A549 (cell line): ENCODE results near the gene TJP1. TPM values are rescaled to one million over a fixed set of nuclear protein-coding genes. Genes with fewer than 3 reads are reported as not detected.
A peak's percentile ranks its signal among the peaks of the same experiment; 100 is the strongest.

Source experiments
- ATAC-seq, 2 experiments: fragments of 200-7000 bp in 1 of 2; fragments of >200 bp in 1 of 2; cut with Nextera tagmentation in 1 of 2; cut with Tn5 transposase in 1 of 2; 3 replicates each; pipeline versions ENCODE4 v1.8.0 to v1.9.1; 2018 to 2020; ENCODE audit warnings: mild to moderate bottlenecking in 1 of 2, moderate library complexity in 1 of 2
- CTCF ChIA-PET: fragments of 300-600 bp; sonication (Branson Sonifier 250); formaldehyde crosslinking; extraction: SDS; loops from one replicate; lab custom pipeline; 2021; ENCODE audit warnings: antibody characterized with exemption, inconsistent platforms; lab: Yijun Ruan, JAX
- POLR2A ChIA-PET: fragments of 350-600 bp; formaldehyde crosslinking; extraction: SDS; loops from one replicate; lab custom pipeline; 2021; ENCODE audit warnings: antibody characterized with exemption, inconsistent platforms; lab: Yijun Ruan, JAX
- DNase-seq, 2 experiments: peaks; one replicate each; pipeline versions ENCODE4 v3.0.0 to v3.0.0-alpha.2; 2011 to 2016; ENCODE audit warnings: low read depth in 1 of 2, low spot score in 1 of 2
- FAIRE-seq: peaks from 2 replicates; lab custom pipeline; 2011; peaks lifted over from hg19 to GRCh38; lab: Jason Lieb, UNC
- H3K27ac ChIP-seq, 2 experiments: fragments of >200 bp; sonication (Bioruptor Twin); formaldehyde crosslinking; 3 replicates each; pipeline ENCODE4 v1.5.1; 2016 to 2017
- H3K4me1 ChIP-seq: fragments of >200 bp; sonication (Bioruptor Twin); formaldehyde crosslinking; 3 replicates; pipeline ENCODE4 v1.6.1; 2016
- H3K4me2 ChIP-seq: fragments of >200 bp; sonication (Bioruptor Twin); formaldehyde crosslinking; 3 replicates; pipeline ENCODE4 v1.6.1; 2016
- H3K4me3 ChIP-seq: fragments of >200 bp; sonication (Bioruptor Twin); formaldehyde crosslinking; 3 replicates; pipeline ENCODE4 v1.5.1; 2016
- H3K9me3 ChIP-seq: fragments of >200 bp; sonication (Bioruptor Twin); formaldehyde crosslinking; 3 replicates; pipeline ENCODE4 v1.6.1; 2016
- BHLHE40 ChIP-seq: IDR thresholded peaks from 2 replicates; pipeline ENCODE4 v1.6.1; 2012; ENCODE audit warnings: low read depth, low read length, inconsistent platforms
- CEBPB ChIP-seq, 2 experiments: fragments of >200 bp in 1 of 2; sonication (Bioruptor Twin) in 1 of 2; formaldehyde crosslinking in 1 of 2; IDR thresholded peaks; 2 replicates each; pipeline ENCODE4 v1.6.1; 2012 to 2016
- CHD2 ChIP-seq: fragments of 150-350 bp; IDR thresholded peaks from 2 replicates; pipeline ENCODE4 v1.6.1; 2014; ENCODE audit warnings: low read length; ENCODE audit not compliant: partially characterized antibody
- EHF ChIP-seq: fragments of 250-450 bp; sonication (Bioruptor Pico); IDR thresholded peaks from 2 replicates; pipeline ENCODE4 v1.5.0; 2020; ENCODE audit warnings: mild to moderate bottlenecking
- EP300 ChIP-seq, 2 experiments: fragments of >200 bp; sonication (Bioruptor Twin); formaldehyde crosslinking; IDR thresholded peaks; 2 replicates in 1 of 2; 3 replicates in 1 of 2; pipeline ENCODE4 v1.6.1; 2016 to 2017
- FOSL2 ChIP-seq, 2 experiments: fragments of 450-650 bp in 1 of 2; fragments of >200 bp in 1 of 2; sonication (Bioruptor Twin) in 1 of 2; formaldehyde crosslinking; IDR thresholded peaks; 2 replicates each; pipeline versions ENCODE4 v1.5.0 to v1.6.1; 2016 to 2020; ENCODE audit warnings: mild to moderate bottlenecking in 1 of 2, moderate library complexity in 1 of 2
- GATA3 ChIP-seq: IDR thresholded peaks from 2 replicates; pipeline ENCODE4 v1.6.1; 2012; ENCODE audit warnings: borderline replicate concordance
- HDAC2 ChIP-seq: fragments of 200-600 bp; sonication (generic); IDR thresholded peaks from 2 replicates; pipeline ENCODE4 v1.6.1; 2016
- HOXB5 ChIP-seq: fragments of 250-450 bp; sonication (Bioruptor Pico); IDR thresholded peaks from 2 replicates; pipeline ENCODE4 v1.5.0; 2020; ENCODE audit warnings: mild to moderate bottlenecking, moderate library complexity
- JUNB ChIP-seq: fragments of >200 bp; sonication (Bioruptor Twin); formaldehyde crosslinking; IDR thresholded peaks from 2 replicates; pipeline ENCODE4 v1.6.1; 2016
- MAFK ChIP-seq: fragments of 450-650 bp; IDR thresholded peaks from 2 replicates; pipeline ENCODE4 v1.6.1; 2014; ENCODE audit not compliant: partially characterized antibody
- MAX ChIP-seq: IDR thresholded peaks from 2 replicates; pipeline ENCODE4 v1.6.1; 2012
- NFE2L2 ChIP-seq: fragments of 150-350 bp; conservative IDR thresholded peaks from 2 replicates; pipeline ENCODE4 v1.6.1; 2014; ENCODE audit warnings: low read length
- NR3C1 ChIP-seq: fragments of >200 bp; sonication (Bioruptor Twin); formaldehyde crosslinking; IDR thresholded peaks from 3 replicates; pipeline ENCODE4 v1.6.1; 2017
- PHF8 ChIP-seq: fragments of 200-600 bp; sonication (generic); IDR thresholded peaks from 2 replicates; pipeline ENCODE4 v1.6.1; 2016; ENCODE audit warnings: low read depth, mild to moderate bottlenecking, antibody characterized with exemption, moderate library complexity, borderline replicate concordance
- POLR2A ChIP-seq: IDR thresholded peaks from 2 replicates; pipeline ENCODE4 v1.6.1; 2012; ENCODE audit warnings: mild to moderate bottlenecking, low read length
- RAD21 ChIP-seq, 2 experiments: fragments of >200 bp in 1 of 2; sonication (Bioruptor Twin) in 1 of 2; formaldehyde crosslinking in 1 of 2; IDR thresholded peaks in 1 of 2; conservative IDR thresholded peaks in 1 of 2; 2 replicates in 1 of 2; 3 replicates in 1 of 2; pipeline ENCODE4 v1.6.1; 2012 to 2018; ENCODE audit warnings: inconsistent platforms in 1 of 2
- RCOR1 ChIP-seq: fragments of 150-350 bp; IDR thresholded peaks from 2 replicates; pipeline ENCODE4 v1.6.1; 2014; ENCODE audit warnings: antibody characterized with exemption, low read length, low read depth
- RFX5 ChIP-seq: fragments of 450-650 bp; IDR thresholded peaks from 2 replicates; pipeline ENCODE4 v1.7.1; 2014; ENCODE audit warnings: antibody characterized with exemption, mild to moderate bottlenecking, moderate library complexity
- RNF2 ChIP-seq: fragments of 200-600 bp; sonication (generic); IDR thresholded peaks from 2 replicates; pipeline ENCODE4 v1.6.1; 2016; ENCODE audit warnings: low read depth, mild to moderate bottlenecking, antibody characterized with exemption, moderate library complexity, borderline replicate concordance
- TP53 ChIP-seq: fragments of 250-450 bp; sonication (Bioruptor Pico); IDR thresholded peaks from 2 replicates; pipeline ENCODE4 v1.5.0; 2021; ENCODE audit warnings: mild to moderate bottlenecking, moderate library complexity
- ZC3H11A ChIP-seq: fragments of 450-650 bp; IDR thresholded peaks from 2 replicates; pipeline ENCODE4 v1.6.1; 2014; ENCODE audit warnings: antibody characterized with exemption, mild to moderate bottlenecking
- ZNF302 ChIP-seq: fragments of 250-450 bp; sonication (Bioruptor Pico); IDR thresholded peaks from 2 replicates; pipeline ENCODE4 v1.9.0; 2021; ENCODE audit warnings: inconsistent platforms, mild to moderate bottlenecking, moderate library complexity
- WGBS: methylation state at CpG from one replicate; pipeline ENCODE4 v1.1.6; 2017; ENCODE audit errors: missing lambda C conversion rate; 5-methylcytosine and 5-hydroxymethylcytosine counted together
- polyA plus RNA-seq, 4 experiments: library from polyadenylated mRNA; depleted of rRNA in 3 of 4; stranded (reverse); fragments of >200 nt; fragmentation: RNase III in 1 of 4; extraction: RNeasy Plus Mini Kit Qiagen cat#74134 plus additional on column Dnase treatment in 1 of 4; gene quantifications; 2 replicates in 3 of 4; 3 replicates in 1 of 4; pipeline ENCODE4 v1.2.3, GENCODE V29; 2011 to 2017
- TF ChIP-seq, protein P1 (sequence below): fragments of >200 bp; sonication (Bioruptor Twin); formaldehyde crosslinking; IDR thresholded peaks from 2 replicates; pipeline ENCODE4 v1.6.1; 2016
- TF ChIP-seq, protein P2 (sequence below): fragments of >200 bp; sonication (Bioruptor Twin); formaldehyde crosslinking; IDR thresholded peaks from 3 replicates; pipeline ENCODE4 v1.6.1; 2016

The TJP1 gene
- polyA plus RNA-seq, 2 of the 4 experiments (the other 2 are of a cell fraction) = 55.0 to 179 TPM

DNA sequence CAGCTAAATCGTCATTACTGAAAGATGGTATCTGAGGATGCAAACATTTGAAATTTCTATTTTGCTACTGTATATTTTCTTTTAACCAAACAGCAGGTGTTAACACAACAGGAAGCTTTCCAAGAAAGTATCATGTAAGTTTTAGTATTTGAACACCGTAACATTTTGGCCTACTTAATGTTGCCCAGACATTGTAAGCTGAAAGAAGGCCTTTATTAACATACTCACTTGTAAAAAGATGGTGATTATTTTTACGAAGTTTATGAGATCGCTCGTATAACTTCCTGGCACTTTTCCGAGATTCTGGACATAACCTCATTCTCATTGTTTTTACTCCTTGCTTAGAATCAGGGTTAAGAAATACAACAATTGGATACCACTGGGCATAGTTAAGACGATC, 95.7 kb downstream of the TJP1 start:
- Histone ChIP-seq H3K4me2 (no peak overlapping the region), H3K4me3 (no peak overlapping the region), H3K27ac (no peak overlapping the region), H3K9me3 (peaks cover 22% of the 10 kb centered on the region), H3K4me1 (peaks cover 16% of the 10 kb centered on the region)
- ChIA-PET CTCF (interaction anchor here (0.5 to 1.8 kb wide), 11 partner anchors 9 to 349 kb away, joined by 3 to 9 read pairs (median 4); no protein-coding TSS in a partner anchor), POLR2A (interaction anchor here (0.6 kb wide), 1 partner anchor 18 kb away, joined by 5 read pairs; no protein-coding TSS in a partner anchor)
- DNase-seq = no peak
- 92% methylated on average over 7 of the region's 7 CpGs for WGBS
- ATAC-seq = no peak
- FAIRE-seq = no peak
- TF ChIP-seq CHD2 (no peak), EHF (CRISPR knock-in tag) (no peak), RNF2 (no peak), HDAC2 (no peak), FOSL2 (IDR thresholded peaks at IDR 0.05) (no peak), FOSL2 (CRISPR knock-in tag; IDR thresholded peaks at IDR 0.05) (no peak)
- TF ChIP-seq, protein P1, sequence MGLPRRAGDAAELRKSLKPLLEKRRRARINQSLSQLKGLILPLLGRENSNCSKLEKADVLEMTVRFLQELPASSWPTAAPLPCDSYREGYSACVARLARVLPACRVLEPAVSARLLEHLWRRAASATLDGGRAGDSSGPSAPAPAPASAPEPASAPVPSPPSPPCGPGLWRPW = no peak

DNA sequence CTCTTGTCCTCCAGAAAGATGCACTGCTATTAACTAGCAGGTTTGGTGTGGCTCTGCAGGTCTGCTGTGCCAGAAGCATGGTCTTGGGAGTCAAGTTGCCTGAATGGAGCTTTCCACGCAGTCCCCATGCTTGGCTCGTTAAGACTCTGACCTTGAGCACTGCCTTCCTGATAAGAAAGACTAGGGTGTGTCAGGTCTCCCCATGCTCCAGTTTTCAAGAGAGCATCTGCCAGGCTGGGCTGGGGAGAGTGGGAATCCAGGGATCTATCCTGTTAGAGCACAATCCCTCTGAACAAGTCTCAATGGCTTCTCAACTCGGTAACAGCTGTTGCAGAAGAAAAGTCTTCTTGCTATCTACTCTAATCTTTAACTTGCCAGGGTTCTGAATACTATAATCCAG, 98.2 kb downstream of the TJP1 start:
- ATAC-seq (no peak), DNase-seq (no peak), FAIRE-seq (no peak)
- peaks cover 16% of the 10 kb centered on the region for H3K4me1 ChIP-seq
- ChIA-PET POLR2A (no interaction called here), CTCF (interaction anchor here (0.8 to 2.1 kb wide), 7 partner anchors 9 to 238 kb away, joined by 3 to 6 read pairs (median 3); no protein-coding TSS in a partner anchor)
- peaks cover 26% of the 10 kb centered on the region for H3K9me3 ChIP-seq
- no peak overlapping the region for H3K4me3 ChIP-seq
- TF ChIP-seq NFE2L2 = no peak
- no peak overlapping the region for H3K4me2 ChIP-seq
- no peak overlapping the region for H3K27ac ChIP-seq
- WGBS = 93% methylated on average over 3 of the region's 3 CpGs

- no peak overlapping the region for H3K4me3 ChIP-seq
- TF ChIP-seq ZNF302 (CRISPR knock-in tag) (no peak), POLR2A (no peak), MAX (no peak), MAFK (no peak), RFX5 (no peak), NR3C1 (no peak), EP300 (IDR thresholded peaks at IDR 0.05) (no peak), BHLHE40 (no peak), RCOR1 (no peak), PHF8 (no peak)
- TF ChIP-seq, protein P2, sequence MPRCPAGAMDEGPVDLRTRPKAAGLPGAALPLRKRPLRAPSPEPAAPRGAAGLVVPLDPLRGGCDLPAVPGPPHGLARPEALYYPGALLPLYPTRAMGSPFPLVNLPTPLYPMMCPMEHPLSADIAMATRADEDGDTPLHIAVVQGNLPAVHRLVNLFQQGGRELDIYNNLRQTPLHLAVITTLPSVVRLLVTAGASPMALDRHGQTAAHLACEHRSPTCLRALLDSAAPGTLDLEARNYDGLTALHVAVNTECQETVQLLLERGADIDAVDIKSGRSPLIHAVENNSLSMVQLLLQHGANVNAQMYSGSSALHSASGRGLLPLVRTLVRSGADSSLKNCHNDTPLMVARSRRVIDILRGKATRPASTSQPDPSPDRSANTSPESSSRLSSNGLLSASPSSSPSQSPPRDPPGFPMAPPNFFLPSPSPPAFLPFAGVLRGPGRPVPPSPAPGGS = no peak
- ChIA-PET POLR2A (no interaction called here), CTCF (interaction anchor here (0.7 to 2.7 kb wide), 10 partner anchors 9 to 361 kb away, joined by 3 to 10 read pairs (median 5); no protein-coding TSS in a partner anchor)
- no peak for DNase-seq
- H3K9me3 ChIP-seq = no peaks in the 10 kb centered on the region
- peaks cover 17% of the 10 kb centered on the region; the same call in 2 of the 3 replicates for H3K4me1 ChIP-seq
- FAIRE-seq = no peak
- no peak overlapping the region for H3K4me2 ChIP-seq
- no peak overlapping the region for H3K27ac ChIP-seq
- ATAC-seq = no peak
These were observed 108.5 kb downstream of the TJP1 start for GRCh38 chr15:29713784-29714183.

- Histone ChIP-seq H3K27ac (peak overlapping the region in 1 of 2 experiments; percentile 21; a peak in 1 of 6 replicates), H3K4me3 (no peak overlapping the region), H3K4me2 (no peak overlapping the region), H3K4me1 (peaks cover 17% of the 10 kb centered on the region; the same call in 2 of the 3 replicates), H3K9me3 (no peaks in the 10 kb centered on the region)
- CTCF ChIA-PET = interaction anchor here (0.6 to 2.7 kb wide), 13 partner anchors 9 to 363 kb away, joined by 3 to 10 read pairs (median 6); no protein-coding TSS in a partner anchor
- ATAC-seq (no peak), DNase-seq (no peak), FAIRE-seq (no peak)
- POLR2A ChIA-PET = no interaction called here
- TF ChIP-seq CEBPB (IDR thresholded peaks at IDR 0.05) (no peak), MAX (no peak), ZC3H11A (no peak), EP300 (IDR thresholded peaks at IDR 0.05) (no peak), PHF8 (no peak), RCOR1 (no peak), HOXB5 (CRISPR knock-in tag) (no peak), RNF2 (no peak), MAFK (no peak), RAD21 (conservative IDR thresholded peaks at IDR 0.05 in 1 of 2, IDR thresholded peaks at IDR 0.05 in 1 of 2) (no peak), JUNB (no peak), GATA3 (no peak), TP53 (CRISPR knock-in tag) (no peak), CHD2 (no peak)
- WGBS = 85% methylated on average over 3 of the region's 3 CpGs
These were observed 110.0 kb downstream of the TJP1 start for GRCh38 chr15:29712149-29712885.
